Panc1 (cell line): ENCODE results near the gene CRYGN. TPM values are rescaled to one million over a fixed set of nuclear protein-coding genes. Genes with fewer than 3 reads are reported as not detected.

Source experiments
- ATAC-seq: fragments of 200-7000 bp; cut with Tn5 transposase; 2 replicates; pipeline ENCODE4 v1.9.1; 2020; ENCODE audit warnings: mild to moderate bottlenecking, moderate library complexity
- BruUV-seq: library from RNA; stranded (reverse); fragments of 400-500 nt; replicated peaks from 2 replicates; lab custom pipeline; 2021; lab: Mats Ljungman, UMichigan
- CTCF ChIA-PET: fragments of 300-600 bp; sonication (Branson Sonifier 250); formaldehyde crosslinking; loops from one replicate; lab custom pipeline; 2022; ENCODE audit warnings: antibody characterized with exemption; lab: Charles Lee
- POLR2A ChIA-PET: fragments of 300-600 bp; sonication (Branson Sonifier 250); formaldehyde crosslinking; loops from one replicate; lab custom pipeline; 2022; ENCODE audit warnings: antibody characterized with exemption; lab: Charles Lee
- DNase-seq: peaks from one replicate; pipeline ENCODE4 v3.0.0-alpha.2; 2010; ENCODE audit warnings: low read depth, low spot score
- H3K27ac ChIP-seq: 2 replicates; pipeline ENCODE4 v1.5.1; 2011; ENCODE audit warnings: mild to moderate bottlenecking, low read length, inconsistent platforms
- H3K27me3 ChIP-seq: fragments of 200-500 bp; sonication (Bioruptor generic); 2 replicates; pipeline ENCODE4 v1.6.0; 2014; ENCODE audit warnings: low read length, inconsistent platforms; ENCODE audit not compliant: control insufficient read depth, insufficient read depth
- H3K36me3 ChIP-seq: fragments of 200-500 bp; sonication (Bioruptor generic); 2 replicates; pipeline ENCODE4 v1.5.1; 2014; ENCODE audit warnings: inconsistent platforms, mild to moderate bottlenecking, low read length, moderate library complexity; ENCODE audit not compliant: control insufficient read depth, insufficient read depth
- H3K4me1 ChIP-seq: 2 replicates; pipeline ENCODE4 v1.5.1; 2011; ENCODE audit warnings: inconsistent platforms, mild to moderate bottlenecking, low read length, moderate library complexity; ENCODE audit not compliant: control insufficient read depth, insufficient read depth
- H3K4me3 ChIP-seq, 2 experiments: 2 replicates each; pipeline ENCODE4 v1.5.1; 2011 to 2012; ENCODE audit warnings: low read depth in 2 of 2, low read length in 2 of 2, mild to moderate bottlenecking in 2 of 2, inconsistent platforms in 1 of 2, moderate library complexity in 1 of 2
- H3K9me3 ChIP-seq: fragments of 200-500 bp; sonication (Bioruptor generic); 2 replicates; pipeline ENCODE4 v1.5.1; 2014; ENCODE audit warnings: low read depth, mild to moderate bottlenecking, inconsistent platforms, low read length, moderate library complexity; ENCODE audit not compliant: control insufficient read depth, insufficient read depth
- CTCF ChIP-seq: fragments of 450-650 bp; IDR thresholded peaks from 2 replicates; pipeline ENCODE4 v1.5.1; 2017; ENCODE audit warnings: mild to moderate bottlenecking
- POLR2AphosphoS5 ChIP-seq: IDR thresholded peaks from 2 replicates; pipeline ENCODE4 v1.6.1; 2012; ENCODE audit warnings: mild to moderate bottlenecking, low read depth, low read length, moderate library complexity
- REST ChIP-seq, 2 experiments: IDR thresholded peaks; 2 replicates each; pipeline ENCODE4 v1.6.1; 2011 to 2012; ENCODE audit warnings: low read depth in 2 of 2, control low read depth in 1 of 2, low read length in 1 of 2, mild to moderate bottlenecking in 1 of 2, moderate library complexity in 1 of 2; ENCODE audit not compliant: insufficient read depth in 1 of 2
- SIN3A ChIP-seq: IDR thresholded peaks from 2 replicates; pipeline ENCODE4 v1.6.1; 2012; ENCODE audit warnings: low read depth, mild to moderate bottlenecking, low read length, moderate library complexity, borderline replicate concordance; ENCODE audit not compliant: insufficient read depth
- TCF7L2 ChIP-seq: IDR thresholded peaks from 2 replicates; pipeline ENCODE4 v1.6.1; 2011; ENCODE audit warnings: mild to moderate bottlenecking, low read depth, low read length, inconsistent platforms
- in situ Hi-C: cut with HindIII; loops from 2 replicates; pipeline ENCODE4 v1.10.0; 2016; ENCODE audit warnings: low sequenced_read_pairs, low pct_unique_long_range_greater_than_20kb
- intact Hi-C: fragments of 100-400 bp; cut with micrococcal nuclease; formaldehyde crosslinking; loops from one replicate; pipeline ENCODE4 v1.10.0; 2022; ENCODE audit not compliant: unreplicated experiment
- total RNA-seq: library from RNA; stranded (reverse); gene quantifications from one replicate; pipeline ENCODE4 v1.2.1, GENCODE V29; 2021; ENCODE audit not compliant: unreplicated experiment

CRYGN gene
- total RNA-seq, 1 experiment from 2014 or later: 0.74 TPM

GRCh38 chr7:151416112-151416940, 23.6 kb downstream of the CRYGN start:
- no peak overlapping the region for H3K4me3 ChIP-seq
- DNase-seq (no peak), ATAC-seq (no peak)
- no peak overlapping the region for H3K27ac ChIP-seq
- CTCF ChIA-PET: no interaction called here
- H3K9me3 ChIP-seq: 0 out of 2 replicates have a peak, but pooled peaks cover 3% of the 10 kb centered on the region
- H3K4me1 ChIP-seq: no peaks in the 10 kb centered on the region
- intact Hi-C loops: no loop called here
- BruUV-seq: no TSS peak
- no peaks in the 10 kb centered on the region for H3K36me3 ChIP-seq
- TF ChIP-seq REST (IDR thresholded peaks at IDR 0.05; ENCODE audit: insufficient read depth in 1 of 2, low read depth in 2 of 2, low read length in 1 of 2) (no peak), CTCF (no peak), TCF7L2 (no peak), POLR2AphosphoS5 (no peak)
- in situ Hi-C loops: no loop called here
- POLR2A ChIA-PET: no interaction called here
- H3K27me3 ChIP-seq: no peaks in the 10 kb centered on the region

GRCh38 chr7:151415375-151416105, 24.4 kb downstream of the CRYGN start:
- no peak overlapping the region for H3K4me3 ChIP-seq
- H3K36me3 ChIP-seq: no peaks in the 10 kb centered on the region
- TF ChIP-seq SIN3A: no peak
- TF ChIP-seq REST (IDR thresholded peaks at IDR 0.05; ENCODE audit: insufficient read depth in 1 of 2, low read depth in 2 of 2, low read length in 1 of 2): no peak
- no peak for TF ChIP-seq POLR2AphosphoS5
- TF ChIP-seq TCF7L2: no peak
- TF ChIP-seq CTCF: no peak
- no peaks in the 10 kb centered on the region for H3K4me1 ChIP-seq
- ChIA-PET CTCF (no interaction called here), POLR2A (no interaction called here)
- H3K27ac ChIP-seq: no peak overlapping the region
- 0 out of 2 replicates have a peak, but pooled peaks cover 3% of the 10 kb centered on the region for H3K9me3 ChIP-seq
- in situ Hi-C loops: no loop called here
- DNase-seq: no peak
- no TSS peak for BruUV-seq
- ATAC-seq: no peak
- H3K27me3 ChIP-seq: no peaks in the 10 kb centered on the region
- intact Hi-C loops: no loop called here
